ENCODE data around the gene C1QTNF6.

Gene C1QTNF6

GRCh38 chr22:37137903-37138665, 50.0 kb downstream of the C1QTNF6 start:
- Mint-ChIP-seq H3K27ac (no peak overlapping the region), H3K9me3 (no peaks in the 10 kb centered on the region), H3K27me3 (ENCODE audit: low read depth) (peaks cover 16% of the 10 kb centered on the region), H3K36me3 (ENCODE audit: low read depth) (no peaks in the 10 kb centered on the region), H3K4me1 (peaks cover 1% of the 10 kb centered on the region), H3K4me3 (no peak overlapping the region)
- no peak for TF ChIP-seq CTCF (IDR thresholded peaks at IDR 0.05; ENCODE audit: unreplicated experiment in 3 of 3)

- H3K4me3 Mint-ChIP-seq = no peak overlapping the region
- no peak for TF ChIP-seq CTCF (IDR thresholded peaks at IDR 0.05; ENCODE audit: unreplicated experiment in 3 of 3)
- peaks cover 16% of the 10 kb centered on the region for H3K27me3 Mint-ChIP-seq (ENCODE audit: low read depth)
- H3K27ac Mint-ChIP-seq = no peak overlapping the region
- H3K36me3 Mint-ChIP-seq (ENCODE audit: low read depth) = no peaks in the 10 kb centered on the region
- no peaks in the 10 kb centered on the region for H3K4me1 Mint-ChIP-seq
- no peaks in the 10 kb centered on the region for H3K9me3 Mint-ChIP-seq
These were observed 50.9 kb downstream of the C1QTNF6 start for GRCh38 chr22:37137131-37137530.

DNA sequence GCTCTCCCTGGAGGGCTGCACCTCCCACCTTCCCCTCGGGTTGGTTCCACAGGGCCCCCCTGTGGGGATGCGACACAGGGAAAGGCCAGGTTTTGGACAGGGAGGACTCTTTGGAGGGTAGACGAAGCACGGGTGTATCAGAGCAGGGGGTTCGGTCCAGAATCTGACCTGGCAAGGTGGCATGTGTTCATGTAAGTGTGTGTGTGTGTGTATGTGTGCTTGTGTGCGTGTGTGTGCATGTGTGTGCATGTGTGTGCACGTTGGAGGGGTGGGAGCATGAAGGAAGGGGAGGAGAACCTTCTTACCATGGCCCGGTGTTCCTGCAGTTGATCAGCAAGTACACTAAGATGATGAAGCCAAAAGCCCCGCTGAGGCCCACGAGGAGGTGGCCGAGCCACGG, 53.0 kb downstream of the C1QTNF6 start:
- H3K27ac Mint-ChIP-seq = no peak overlapping the region
- peaks cover 16% of the 10 kb centered on the region for H3K27me3 Mint-ChIP-seq (ENCODE audit: low read depth)
- no peak overlapping the region for H3K4me3 Mint-ChIP-seq
- no peaks in the 10 kb centered on the region for H3K36me3 Mint-ChIP-seq (ENCODE audit: low read depth)
- H3K4me1 Mint-ChIP-seq = peaks cover 4% of the 10 kb centered on the region
- no peaks in the 10 kb centered on the region for H3K9me3 Mint-ChIP-seq
- TF ChIP-seq CTCF (IDR thresholded peaks at IDR 0.05; ENCODE audit: unreplicated experiment in 3 of 3) = no peak

- TF ChIP-seq CTCF (IDR thresholded peaks at IDR 0.05; ENCODE audit: unreplicated experiment in 3 of 3) = no peak
- H3K4me1 Mint-ChIP-seq = peaks cover 4% of the 10 kb centered on the region
These were observed 54.6 kb downstream of the C1QTNF6 start for GRCh38 chr22:37133304-37134018.

DNA sequence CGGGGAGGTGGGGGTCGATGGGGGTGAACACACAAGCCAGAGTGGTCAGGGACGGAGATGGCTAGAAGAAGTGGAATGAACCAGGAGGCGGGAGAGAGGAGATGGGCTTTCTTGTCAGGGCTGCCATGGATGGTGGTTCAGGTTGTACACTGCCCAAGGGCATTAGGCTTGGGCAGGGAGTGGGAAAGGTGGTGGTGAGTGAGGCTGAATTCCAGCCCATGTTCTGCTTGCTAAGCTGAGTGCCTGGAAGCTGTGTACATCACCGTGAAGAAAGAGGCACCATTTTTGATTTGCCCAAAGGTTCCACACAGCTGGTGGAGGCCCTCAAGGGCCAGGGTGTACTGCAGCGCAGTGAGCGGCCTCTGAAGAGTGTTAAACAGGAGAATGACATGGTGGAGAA, 55.3 kb downstream of the C1QTNF6 start:
- Mint-ChIP-seq H3K36me3 (ENCODE audit: low read depth) (no peaks in the 10 kb centered on the region), H3K9me3 (no peaks in the 10 kb centered on the region), H3K4me3 (no peak overlapping the region), H3K27ac (no peak overlapping the region), H3K27me3 (ENCODE audit: low read depth) (peaks cover 16% of the 10 kb centered on the region), H3K4me1 (peaks cover 4% of the 10 kb centered on the region)
- no peak for TF ChIP-seq CTCF (IDR thresholded peaks at IDR 0.05; ENCODE audit: unreplicated experiment in 3 of 3)

More at GRCh38 chr22:37133304-37134018, 54.6 kb downstream of the C1QTNF6 start:
- no peaks in the 10 kb centered on the region for H3K9me3 Mint-ChIP-seq
- no peaks in the 10 kb centered on the region for H3K36me3 Mint-ChIP-seq (ENCODE audit: low read depth)
- no peak overlapping the region for H3K27ac Mint-ChIP-seq
- H3K27me3 Mint-ChIP-seq (ENCODE audit: low read depth) = peaks cover 16% of the 10 kb centered on the region
- H3K4me3 Mint-ChIP-seq = no peak overlapping the region
